Keratinocyte (primary cell): ENCODE results near the gene AXL.

ENCODE experiments used
- EZH2 ChIP-seq: IDR thresholded peaks from one replicate; pipeline ENCODE4 v1.6.1; 2012; ENCODE audit warnings: inconsistent platforms, mild to moderate bottlenecking, low read length, moderate library complexity
- TF ChIP-seq, protein P1 (sequence below), 3 experiments: IDR thresholded peaks in 1 of 3; conservative IDR thresholded peaks in 1 of 3; optimal IDR thresholded peaks in 1 of 3; 2 replicates in 2 of 3; 3 replicates in 1 of 3; pipeline versions ENCODE3 to v1.5.1; 2011; ENCODE audit warnings: low read length in 3 of 3, mild to moderate bottlenecking in 3 of 3, moderate library complexity in 2 of 3, control low read depth in 1 of 3, inconsistent platforms in 1 of 3; ENCODE audit not compliant: insufficient read depth in 2 of 3; ENCODE audit errors: extremely low read depth in 1 of 3

DNA sequence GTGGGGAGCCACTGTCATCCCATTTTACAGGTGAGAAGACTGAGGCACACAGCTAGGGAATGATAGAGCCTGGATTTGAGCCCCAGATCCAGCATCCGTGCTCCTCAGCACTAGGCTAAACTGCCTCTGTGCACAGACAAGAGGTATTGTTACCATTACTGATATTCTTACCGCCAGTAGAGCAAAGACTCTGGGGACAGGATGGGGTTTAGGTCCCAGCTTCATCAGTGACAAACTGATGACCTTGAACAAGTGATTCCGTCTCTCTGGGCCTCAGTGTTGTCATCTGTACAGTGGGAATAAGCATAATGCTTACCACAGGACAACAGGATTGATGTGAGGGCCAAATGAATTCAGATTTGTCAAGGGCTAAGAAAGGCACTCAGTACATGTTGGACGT is 16.5 kb downstream of the AXL start:
- TF ChIP-seq, protein P1, sequence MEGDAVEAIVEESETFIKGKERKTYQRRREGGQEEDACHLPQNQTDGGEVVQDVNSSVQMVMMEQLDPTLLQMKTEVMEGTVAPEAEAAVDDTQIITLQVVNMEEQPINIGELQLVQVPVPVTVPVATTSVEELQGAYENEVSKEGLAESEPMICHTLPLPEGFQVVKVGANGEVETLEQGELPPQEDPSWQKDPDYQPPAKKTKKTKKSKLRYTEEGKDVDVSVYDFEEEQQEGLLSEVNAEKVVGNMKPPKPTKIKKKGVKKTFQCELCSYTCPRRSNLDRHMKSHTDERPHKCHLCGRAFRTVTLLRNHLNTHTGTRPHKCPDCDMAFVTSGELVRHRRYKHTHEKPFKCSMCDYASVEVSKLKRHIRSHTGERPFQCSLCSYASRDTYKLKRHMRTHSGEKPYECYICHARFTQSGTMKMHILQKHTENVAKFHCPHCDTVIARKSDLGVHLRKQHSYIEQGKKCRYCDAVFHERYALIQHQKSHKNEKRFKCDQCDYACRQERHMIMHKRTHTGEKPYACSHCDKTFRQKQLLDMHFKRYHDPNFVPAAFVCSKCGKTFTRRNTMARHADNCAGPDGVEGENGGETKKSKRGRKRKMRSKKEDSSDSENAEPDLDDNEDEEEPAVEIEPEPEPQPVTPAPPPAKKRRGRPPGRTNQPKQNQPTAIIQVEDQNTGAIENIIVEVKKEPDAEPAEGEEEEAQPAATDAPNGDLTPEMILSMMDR (optimal IDR thresholded peaks at IDR 0.05 in 1 of 3, IDR thresholded peaks at IDR 0.05 in 1 of 3, conservative IDR thresholded peaks at IDR 0.05 in 1 of 3; ENCODE audit: extremely low read depth in 1 of 3, insufficient read depth in 2 of 3, low read length in 3 of 3): no peak
- TF ChIP-seq EZH2: no peak
